GM10847 (cell line): Measurements from ENCODE around the gene CLDN24.

ENCODE experiments used
- POLR2A ChIP-seq: IDR thresholded peaks from 2 replicates; pipeline ENCODE4 v1.6.1; 2011; ENCODE audit not compliant: insufficient read length; ENCODE audit errors: extremely low read depth

CLDN24 gene

DNA sequence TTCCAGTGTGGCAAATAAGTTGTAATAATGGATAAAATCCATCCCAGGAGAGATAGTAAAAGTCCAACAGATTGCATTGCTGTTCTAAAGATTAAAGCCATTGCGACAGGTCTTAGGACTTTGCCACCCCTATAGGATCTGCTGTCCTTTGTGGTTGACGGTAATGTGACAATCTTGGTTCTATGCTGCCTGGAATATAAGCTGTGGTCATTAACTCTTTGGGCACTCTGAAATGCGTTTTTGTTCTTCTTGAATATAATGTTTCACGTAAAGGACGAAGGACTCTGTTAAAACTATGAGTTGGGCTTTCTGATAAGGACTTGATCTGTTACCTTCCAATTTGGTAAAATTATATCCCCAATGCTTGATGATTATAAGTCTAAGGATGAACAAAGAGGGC is at the start of gene CLDN24:
Gene CLDN24, minus strand, starts transcription at position 101 of the 400 bp plus-strand sequence. Its CDS starts 0 bp downstream, at position 101.
- TF ChIP-seq POLR2A: no peak

DNA sequence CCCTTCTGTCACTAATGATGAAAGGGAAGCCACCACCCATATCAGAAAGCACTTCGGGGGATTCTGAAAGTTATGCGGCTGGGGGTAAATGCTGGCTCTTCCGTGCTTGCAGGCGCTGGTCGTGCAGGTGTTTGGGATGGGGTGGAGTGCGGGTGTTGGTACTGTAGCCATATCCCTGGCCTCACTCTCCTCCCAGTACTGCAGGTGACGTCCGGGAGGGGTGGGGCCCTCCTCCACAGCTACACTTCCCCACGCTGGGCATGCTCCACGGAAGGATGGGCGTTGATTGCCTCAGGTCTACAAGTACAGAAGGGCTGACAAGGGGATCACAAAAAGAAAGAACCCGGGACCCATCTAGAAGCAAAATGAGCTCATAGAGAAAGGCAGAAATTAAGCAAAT is 48.6 kb upstream of the CLDN24 start:
- TF ChIP-seq POLR2A: no peak

DNA sequence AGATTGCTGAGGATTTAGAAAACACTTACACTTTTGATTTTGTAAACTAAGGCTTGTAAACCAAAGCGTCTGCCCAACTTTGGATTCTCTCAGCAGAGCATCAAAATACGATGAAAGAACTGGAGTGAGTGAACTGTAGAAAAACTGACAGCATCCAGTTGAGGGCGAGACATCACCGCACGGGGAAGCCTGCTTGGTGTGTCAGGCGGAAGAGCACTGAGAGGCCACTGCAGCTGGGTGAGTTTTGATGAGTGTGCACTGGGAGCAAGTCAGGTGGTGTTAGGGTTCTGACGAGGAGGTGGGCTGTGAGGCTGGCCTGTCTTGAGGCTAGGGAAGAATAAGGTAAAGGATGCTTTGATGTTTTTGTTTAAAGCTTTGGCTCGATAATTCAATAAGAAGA is 46.8 kb upstream of the CLDN24 start:
- TF ChIP-seq POLR2A: no peak

DNA sequence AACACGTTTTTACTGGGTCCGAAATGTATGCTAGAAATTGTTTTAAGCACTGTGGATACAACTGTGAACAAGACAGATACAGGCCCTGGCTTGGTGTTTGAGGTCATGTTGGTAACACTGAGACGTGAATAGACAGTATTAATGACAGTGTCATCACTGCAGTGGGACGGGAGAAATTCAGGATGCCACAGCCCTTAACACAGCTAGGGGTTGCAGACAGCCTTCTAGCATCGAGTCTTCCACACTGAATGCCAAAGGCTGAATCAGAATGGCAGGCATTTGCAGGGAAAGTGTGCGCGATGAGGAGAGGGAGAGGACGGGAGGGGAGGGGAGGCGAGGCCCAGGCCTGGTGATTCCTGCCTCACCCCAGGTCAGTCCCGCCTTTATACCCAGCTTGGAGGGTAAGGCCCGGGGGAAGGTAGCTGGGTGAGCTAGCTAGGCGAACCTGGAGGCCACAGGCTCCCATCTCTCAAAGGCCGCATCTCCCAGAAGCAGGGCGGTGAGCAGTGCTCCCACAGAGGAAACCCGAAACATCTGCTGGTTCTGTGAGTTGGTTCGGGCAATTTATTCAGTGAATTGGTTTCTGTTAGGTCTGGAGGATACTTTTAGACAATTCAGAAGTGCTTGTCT is 44.1 kb upstream of the CLDN24 start:
- no peak for TF ChIP-seq POLR2A

DNA sequence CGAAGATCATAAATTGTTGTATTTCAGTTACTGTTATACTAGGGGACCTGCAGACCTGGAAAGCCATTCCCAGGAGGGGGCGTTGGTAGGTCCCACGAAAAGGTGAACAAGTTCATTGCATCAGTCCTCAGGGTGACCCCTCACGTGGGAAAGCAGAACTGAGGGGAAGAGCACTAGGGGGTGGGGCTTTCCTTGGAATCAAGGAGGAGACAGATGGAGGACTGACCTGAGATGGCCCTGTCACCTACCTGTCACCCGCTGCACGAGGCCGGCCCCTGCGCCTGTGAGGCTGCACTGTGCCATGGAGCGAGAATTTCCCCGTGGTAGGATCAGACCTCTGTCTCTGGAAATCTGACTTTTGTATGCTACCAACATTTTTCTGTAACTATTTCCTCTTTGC is 41.8 kb upstream of the CLDN24 start:
- no peak for TF ChIP-seq POLR2A

DNA sequence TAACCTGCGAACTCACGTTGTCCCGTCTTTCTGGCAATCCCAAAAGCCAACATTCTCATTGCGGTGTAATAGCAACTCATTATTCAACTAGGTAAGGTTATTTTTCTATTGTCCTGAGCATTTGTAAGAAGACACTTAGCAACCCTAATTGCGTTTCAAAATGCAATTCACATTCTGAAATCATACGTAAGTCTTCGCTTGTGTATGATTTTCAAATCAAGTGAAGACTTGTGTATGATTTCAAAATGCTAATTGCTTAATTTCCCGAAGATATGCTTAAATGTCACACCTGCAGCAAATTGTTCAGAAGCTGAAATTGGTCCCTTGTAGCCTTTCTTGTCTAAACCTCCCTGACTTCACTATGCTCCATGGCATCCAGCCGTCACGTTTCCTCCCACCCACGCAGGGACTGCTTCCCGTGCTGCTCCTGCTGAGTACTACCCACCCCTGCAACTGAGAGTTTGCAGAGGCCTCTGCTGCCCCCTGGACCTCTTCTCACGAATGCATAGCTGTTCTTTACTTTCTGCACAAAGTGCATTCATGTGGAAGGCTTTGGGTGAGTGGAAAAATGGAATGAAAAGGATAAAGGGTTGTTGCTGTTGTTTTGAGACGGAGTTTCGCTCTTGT is 40.8 kb upstream of the CLDN24 start:
- TF ChIP-seq POLR2A: no peak

DNA sequence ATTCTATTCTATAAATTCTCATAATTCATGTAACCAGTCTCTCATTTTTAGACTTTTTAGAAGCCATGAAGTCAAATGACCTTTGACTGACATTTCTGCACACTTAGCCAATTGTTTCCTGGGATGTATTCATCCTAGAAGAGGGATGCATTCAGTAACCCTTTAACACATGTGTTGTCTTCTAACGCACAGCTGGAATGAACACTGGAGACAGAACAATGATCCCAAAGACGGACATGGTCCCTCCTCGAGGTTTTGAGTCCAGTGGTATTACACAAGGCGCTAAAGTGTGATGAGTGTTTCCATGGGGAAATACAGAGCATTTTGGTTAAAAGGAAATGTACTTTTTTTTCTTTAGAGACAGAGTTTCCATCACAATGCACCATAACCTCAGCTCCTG is 39.8 kb upstream of the CLDN24 start:
- no peak for TF ChIP-seq POLR2A

DNA sequence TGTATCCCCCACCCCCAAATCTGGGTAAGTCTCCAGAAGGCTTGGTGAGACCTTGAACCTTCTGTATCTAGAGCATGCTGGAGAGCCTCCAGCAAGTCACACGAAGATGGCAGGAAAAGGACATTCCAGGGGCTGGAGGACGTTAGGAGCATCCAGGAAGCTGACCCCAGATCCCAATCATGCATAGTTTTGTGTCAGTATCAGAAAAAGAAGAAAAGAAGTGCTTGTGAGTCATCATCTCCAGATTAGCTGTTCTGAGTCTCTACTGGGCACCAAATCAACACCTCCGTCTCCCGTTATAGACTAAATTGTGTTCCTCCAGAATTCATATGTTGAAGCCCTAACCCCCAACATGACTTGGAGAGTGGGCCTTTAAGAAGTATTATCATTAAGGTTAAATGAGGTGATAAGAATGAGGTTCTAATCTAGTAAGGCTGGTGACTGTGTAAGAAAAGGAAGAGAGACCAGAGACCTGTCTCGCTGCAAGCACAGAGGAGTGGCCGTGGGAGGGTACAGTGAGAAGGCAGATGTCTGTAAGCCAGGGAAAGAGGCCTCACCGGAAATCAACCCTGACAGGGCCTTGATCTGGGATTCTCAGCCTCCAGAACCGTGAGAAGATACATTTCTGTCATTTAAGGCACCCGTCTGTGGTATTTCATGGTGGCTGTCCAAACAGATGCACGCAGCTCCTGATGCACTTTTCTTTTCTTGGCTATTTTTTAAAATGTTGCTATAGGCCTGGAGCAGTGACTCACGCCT is 38.1 kb upstream of the CLDN24 start:
- no peak for TF ChIP-seq POLR2A

DNA sequence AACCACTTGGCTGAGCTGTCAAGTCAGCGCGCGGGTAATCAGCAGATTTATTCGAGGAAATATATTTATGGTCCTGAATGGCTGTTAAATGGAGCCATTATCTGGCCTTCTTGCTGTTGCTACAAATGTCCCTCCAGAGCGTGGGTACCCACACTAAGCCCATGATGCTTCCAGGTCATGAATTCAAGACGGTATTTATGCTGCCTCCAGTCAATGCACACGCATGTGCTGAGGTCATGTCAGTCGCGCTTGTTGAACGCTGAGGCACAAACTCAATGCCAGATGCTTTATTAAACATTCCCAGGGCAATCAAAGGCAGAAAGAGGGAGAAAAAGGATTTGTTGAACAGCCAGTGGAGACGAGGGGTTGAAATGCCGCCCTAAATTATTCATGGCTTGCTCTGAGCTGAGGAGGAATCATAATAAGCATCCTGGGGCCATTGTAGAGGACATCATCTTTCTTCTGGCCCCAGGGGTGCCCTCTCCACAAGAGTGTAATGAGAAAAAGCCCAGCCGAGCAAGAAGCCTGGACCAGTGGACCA is 36.1 kb upstream of the CLDN24 start:
- TF ChIP-seq POLR2A: no peak

DNA sequence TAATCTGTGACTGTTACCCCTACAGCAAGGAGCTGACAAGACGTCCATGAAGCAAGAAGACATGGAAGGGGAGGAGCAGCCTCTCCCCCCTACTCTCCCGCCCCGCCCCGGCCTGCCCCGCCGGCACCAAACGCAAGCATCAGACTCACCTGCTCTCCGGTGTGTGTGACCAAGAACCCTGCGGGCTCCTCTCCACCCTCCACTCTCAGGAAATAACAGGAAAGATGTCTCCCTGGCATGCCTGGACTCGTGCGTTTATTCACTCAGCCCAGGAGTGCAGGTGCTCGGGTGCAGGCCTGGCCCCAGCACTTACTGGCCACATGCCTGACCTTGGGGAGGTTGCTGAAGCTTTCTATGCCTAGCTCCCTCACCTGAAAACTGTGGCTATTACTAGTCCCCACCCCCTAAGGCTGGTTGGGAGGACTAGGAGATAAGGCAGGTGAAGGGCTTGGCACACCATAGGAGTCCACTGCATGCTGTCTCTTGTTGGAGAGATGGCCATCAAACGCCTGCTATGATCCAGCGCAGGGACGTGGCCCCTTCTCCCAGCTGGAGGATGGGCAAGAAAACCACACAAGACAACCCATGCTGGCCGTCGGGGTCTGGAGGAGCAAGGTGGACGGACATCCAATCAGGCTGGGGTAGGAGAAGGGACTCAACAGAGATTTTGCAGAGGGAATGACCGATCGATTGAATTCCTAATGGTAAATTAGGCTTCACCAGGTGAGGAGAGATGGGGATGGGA is 34.9 kb upstream of the CLDN24 start:
- TF ChIP-seq POLR2A: no peak

DNA sequence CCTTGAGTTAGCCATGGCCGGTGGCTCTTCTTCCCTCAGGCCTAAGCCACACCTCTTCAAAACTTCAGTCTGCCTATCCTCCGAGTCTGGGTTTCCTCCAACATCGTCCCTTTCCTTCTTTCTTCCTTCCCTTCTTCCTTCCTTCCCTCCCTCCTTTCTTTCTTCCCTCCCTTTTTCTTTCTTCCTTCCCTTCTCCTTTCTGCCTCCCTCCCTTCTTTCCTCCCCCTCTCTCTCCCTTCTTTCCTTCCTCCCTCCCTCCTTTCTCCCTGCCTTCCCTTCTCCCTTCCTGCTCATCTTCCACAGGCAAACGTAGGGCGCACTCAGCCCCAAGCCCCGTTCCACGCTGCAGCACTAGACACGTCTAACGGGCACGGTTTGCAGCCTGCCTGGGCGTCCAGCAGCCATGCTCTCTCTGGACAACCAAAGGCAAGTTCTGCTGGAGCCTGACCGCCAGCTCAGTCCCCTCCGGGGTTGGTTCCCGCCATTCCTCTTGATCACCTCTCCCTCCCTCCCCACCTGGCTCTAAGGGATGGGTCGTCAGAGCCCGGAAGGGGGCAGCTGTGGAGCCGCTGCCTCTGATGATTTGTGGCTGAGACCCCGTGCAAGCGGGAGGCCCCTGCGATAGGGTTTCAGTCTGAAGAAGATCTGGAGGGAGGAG is 34.1 kb upstream of the CLDN24 start:
- TF ChIP-seq POLR2A: no peak

DNA sequence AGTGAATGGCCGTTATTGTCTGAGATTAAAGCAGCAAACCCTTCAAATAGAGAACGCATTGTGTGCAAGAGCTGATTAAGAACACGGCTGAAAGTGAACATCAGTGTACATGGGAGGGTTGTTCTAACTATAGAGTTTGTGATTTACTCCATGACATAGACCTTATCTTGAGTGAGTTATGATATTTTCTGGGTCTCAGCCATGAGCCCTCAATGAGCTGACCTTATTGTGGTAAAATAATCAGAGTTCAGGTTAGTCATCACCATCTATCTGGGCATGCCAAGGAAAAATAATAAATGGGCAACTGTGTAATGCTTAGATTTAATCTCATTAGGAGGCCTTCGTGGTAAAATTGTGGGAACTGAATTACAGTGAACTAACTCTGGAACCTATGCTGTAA is 33.2 kb upstream of the CLDN24 start:
- no peak for TF ChIP-seq POLR2A

DNA sequence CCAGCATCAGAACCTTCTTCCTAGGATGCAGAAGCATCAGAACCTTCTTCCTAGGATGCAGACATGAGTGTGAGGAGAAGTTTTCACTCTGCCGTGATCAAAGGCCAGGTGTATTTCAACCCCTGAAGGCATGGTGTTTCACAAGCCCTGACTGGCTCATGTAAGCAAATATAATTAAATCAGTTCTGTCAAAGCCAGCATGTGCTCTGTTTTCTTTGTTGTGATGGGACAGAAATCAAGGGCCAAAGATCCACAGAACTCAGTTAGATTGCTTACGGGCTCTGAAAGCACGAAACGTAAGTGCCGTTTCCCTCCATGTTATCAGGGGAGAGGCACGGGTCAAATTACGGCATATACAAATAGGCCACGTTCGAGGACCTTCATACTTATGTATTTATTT is 32.0 kb upstream of the CLDN24 start:
- no peak for TF ChIP-seq POLR2A

DNA sequence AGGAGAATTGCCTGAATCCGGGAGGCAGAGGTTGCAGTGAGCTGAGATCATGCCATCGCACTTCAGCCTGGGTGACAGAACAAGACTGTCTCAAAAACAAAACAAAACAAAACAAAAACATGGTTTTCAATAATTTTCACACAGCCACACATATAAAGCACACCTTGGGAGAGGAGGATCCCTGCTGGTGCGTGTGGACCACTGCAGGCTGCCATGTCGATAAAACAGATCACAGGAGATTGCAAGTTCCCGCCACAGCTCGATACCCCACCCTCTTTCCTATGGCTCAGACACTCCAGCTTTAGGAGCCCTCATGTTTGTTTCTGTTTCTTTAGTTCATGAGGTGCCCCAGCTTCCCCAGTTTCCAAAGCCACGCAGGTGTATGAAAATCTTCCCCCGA is 31.3 kb upstream of the CLDN24 start:
- no peak for TF ChIP-seq POLR2A

DNA sequence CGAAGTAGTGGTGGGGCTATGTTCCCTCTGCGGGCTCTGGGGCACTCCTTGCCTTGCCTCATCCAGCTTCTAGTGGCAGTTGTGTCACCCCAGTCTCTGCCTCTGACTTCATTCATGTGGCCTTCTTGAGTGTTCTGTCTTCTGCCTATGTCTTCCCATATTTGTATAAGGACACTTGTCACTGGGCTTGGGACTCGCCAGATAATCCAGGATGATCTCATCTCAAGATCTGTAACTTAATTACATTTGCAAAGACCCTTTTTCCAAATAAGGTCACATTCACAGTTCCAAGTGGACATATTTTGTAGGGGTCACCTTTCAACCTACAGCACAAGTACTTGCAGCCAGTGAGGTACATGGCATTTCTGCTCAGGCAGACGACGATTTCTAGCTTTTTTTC is 30.3 kb upstream of the CLDN24 start:
- TF ChIP-seq POLR2A: no peak
